ENCODE results near the gene RAP1GDS1.
A peak's percentile ranks its signal among the peaks of the same experiment; 100 is the strongest.
"Not testable (repeated sequence)": the region's sequence is repeated elsewhere in the genome, so short reads cannot be mapped to it uniquely, and the experiment has no call there.

Gene RAP1GDS1

DNA sequence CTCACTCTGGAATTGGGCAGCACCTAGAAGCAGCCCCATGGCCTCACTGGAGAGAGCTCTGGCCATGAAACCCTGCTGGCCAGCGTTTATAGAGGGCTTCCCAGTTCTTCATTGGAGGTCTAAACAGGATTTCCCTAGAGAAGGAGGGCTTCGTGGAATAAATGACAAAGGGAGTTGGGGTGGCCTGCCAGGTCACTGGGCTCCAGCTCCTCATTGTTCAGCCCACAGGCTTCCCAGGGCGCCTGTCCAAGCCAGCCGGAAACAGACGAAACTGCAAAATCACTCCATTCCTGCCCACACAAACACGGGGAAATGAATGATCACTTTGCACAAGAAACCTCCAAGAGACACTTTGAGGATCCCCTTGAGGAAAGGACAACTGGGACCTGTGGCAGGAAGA lies 207.5 kb downstream of the RAP1GDS1 start:
- Histone ChIP-seq H3K4me3 (ENCODE audit: low read length) (peak overlapping the region; percentile 39), H3K27me3 (replicated peaks; ENCODE audit: control insufficient read depth, insufficient read depth, low read length) (no peaks in the 10 kb centered on the region), H3K4me1 (ENCODE audit: control insufficient read depth, insufficient read depth, low read length) (peaks cover 29% of the 10 kb centered on the region), H3K36me3 (ENCODE audit: control insufficient read depth, insufficient read depth, low read length, severe bottlenecking) (peaks cover 6% of the 10 kb centered on the region), H3K9me3 (ENCODE audit: control insufficient read depth, low read length) (no peaks in the 10 kb centered on the region), H3K9ac (ENCODE audit: low read length) (peak overlapping the region; percentile 31)
- no peak for DNase-seq (ENCODE audit: low read depth)

DNA sequence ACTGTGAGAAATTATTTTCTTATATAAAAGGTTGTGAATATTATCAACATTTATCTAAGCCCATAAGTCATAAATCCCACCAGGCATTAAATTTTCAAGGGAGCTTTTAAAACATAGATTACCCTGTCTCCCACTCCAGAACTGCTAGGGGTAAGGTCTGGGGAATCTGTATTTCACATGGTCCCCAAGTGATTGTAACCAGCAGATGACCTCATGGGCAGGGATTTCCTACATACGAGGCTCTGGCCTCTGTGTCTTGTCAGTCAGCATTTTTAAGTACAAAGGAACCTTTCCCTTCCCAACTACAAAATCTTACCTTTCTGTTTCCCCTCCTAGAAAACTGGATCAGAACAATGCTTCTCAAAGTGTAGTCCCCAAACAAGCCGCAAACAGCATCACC lies 208.6 kb downstream of the RAP1GDS1 start:
- peaks cover 39% of the 10 kb centered on the region for H3K4me1 ChIP-seq (ENCODE audit: control insufficient read depth, insufficient read depth, low read length)
- no peaks in the 10 kb centered on the region for H3K27me3 ChIP-seq (replicated peaks; ENCODE audit: control insufficient read depth, insufficient read depth, low read length)
- H3K9ac ChIP-seq (ENCODE audit: low read length): no peak overlapping the region
- H3K9me3 ChIP-seq (ENCODE audit: control insufficient read depth, low read length): no peaks in the 10 kb centered on the region
- peaks cover 6% of the 10 kb centered on the region for H3K36me3 ChIP-seq (ENCODE audit: control insufficient read depth, insufficient read depth, low read length, severe bottlenecking)
- DNase-seq (ENCODE audit: low read depth): no peak
- H3K4me3 ChIP-seq (ENCODE audit: low read length): no peak overlapping the region

GRCh38 chr4:98470366-98470765 lies 209.2 kb downstream of the RAP1GDS1 start:
- H3K4me3 ChIP-seq (ENCODE audit: low read length): no peak overlapping the region
- H3K36me3 ChIP-seq (ENCODE audit: control insufficient read depth, insufficient read depth, low read length, severe bottlenecking): peaks cover 6% of the 10 kb centered on the region
- DNase-seq (ENCODE audit: low read depth): no peak
- peaks cover 42% of the 10 kb centered on the region for H3K4me1 ChIP-seq (ENCODE audit: control insufficient read depth, insufficient read depth, low read length)
- no peaks in the 10 kb centered on the region for H3K27me3 ChIP-seq (replicated peaks; ENCODE audit: control insufficient read depth, insufficient read depth, low read length)
- H3K9me3 ChIP-seq (ENCODE audit: control insufficient read depth, low read length): no peaks in the 10 kb centered on the region
- H3K9ac ChIP-seq (ENCODE audit: low read length): no peak overlapping the region

DNA sequence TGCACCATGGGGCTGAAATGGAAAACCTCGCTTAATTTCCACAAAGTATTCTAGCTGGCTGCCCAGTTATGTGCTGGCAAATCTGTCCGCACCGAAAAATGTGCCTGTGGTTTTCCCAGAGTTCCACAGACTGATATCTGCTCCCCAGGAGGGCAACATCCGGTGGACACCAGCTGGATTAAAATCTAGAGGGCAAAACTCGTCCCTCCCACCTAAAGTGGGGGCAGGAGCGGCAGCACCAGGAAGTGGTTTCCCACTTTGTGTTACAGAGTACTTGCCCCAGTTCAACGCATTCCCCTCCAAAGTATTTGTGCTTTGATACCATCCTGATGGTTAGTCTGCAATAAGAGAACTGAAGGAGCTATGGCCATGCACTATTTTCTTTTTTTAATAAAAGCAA lies 209.6 kb downstream of the RAP1GDS1 start:
- no peaks in the 10 kb centered on the region for H3K9me3 ChIP-seq (ENCODE audit: control insufficient read depth, low read length)
- no peak overlapping the region for H3K4me3 ChIP-seq (ENCODE audit: low read length)
- H3K9ac ChIP-seq (ENCODE audit: low read length): no peak overlapping the region
- no peak for DNase-seq (ENCODE audit: low read depth)
- peaks cover 6% of the 10 kb centered on the region for H3K36me3 ChIP-seq (ENCODE audit: control insufficient read depth, insufficient read depth, low read length, severe bottlenecking)
- H3K27me3 ChIP-seq (replicated peaks; ENCODE audit: control insufficient read depth, insufficient read depth, low read length): no peaks in the 10 kb centered on the region
- peaks cover 42% of the 10 kb centered on the region for H3K4me1 ChIP-seq (ENCODE audit: control insufficient read depth, insufficient read depth, low read length)

DNA sequence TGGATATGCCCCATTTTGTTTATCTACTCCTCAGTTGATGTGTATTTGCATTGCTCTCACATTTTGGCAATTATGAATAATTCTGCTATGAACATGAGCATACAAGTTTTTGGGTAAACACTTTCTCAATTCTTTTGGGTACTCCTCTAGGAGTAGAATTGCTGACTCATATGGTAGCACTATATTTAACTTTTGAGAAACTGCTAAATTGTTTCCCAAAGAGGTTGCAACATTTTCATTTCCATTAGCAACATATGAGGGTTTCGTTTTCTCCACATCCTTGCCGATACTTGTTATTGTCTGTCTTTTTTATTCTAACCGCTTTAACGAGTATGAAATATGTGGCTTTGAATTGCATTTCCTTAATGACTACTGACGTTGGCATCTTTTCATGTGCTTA lies 211.9 kb downstream of the RAP1GDS1 start:
- H3K27me3 ChIP-seq (replicated peaks; ENCODE audit: control insufficient read depth, insufficient read depth, low read length): no peaks in the 10 kb centered on the region
- no peak overlapping the region for H3K9ac ChIP-seq (ENCODE audit: low read length)
- H3K4me1 ChIP-seq (ENCODE audit: control insufficient read depth, insufficient read depth, low read length): peaks cover 42% of the 10 kb centered on the region
- H3K9me3 ChIP-seq (ENCODE audit: control insufficient read depth, low read length): no peaks in the 10 kb centered on the region
- peaks cover 6% of the 10 kb centered on the region for H3K36me3 ChIP-seq (ENCODE audit: control insufficient read depth, insufficient read depth, low read length, severe bottlenecking)
- no peak overlapping the region for H3K4me3 ChIP-seq (ENCODE audit: low read length)
- DNase-seq (ENCODE audit: low read depth): peak; percentile 51

DNA sequence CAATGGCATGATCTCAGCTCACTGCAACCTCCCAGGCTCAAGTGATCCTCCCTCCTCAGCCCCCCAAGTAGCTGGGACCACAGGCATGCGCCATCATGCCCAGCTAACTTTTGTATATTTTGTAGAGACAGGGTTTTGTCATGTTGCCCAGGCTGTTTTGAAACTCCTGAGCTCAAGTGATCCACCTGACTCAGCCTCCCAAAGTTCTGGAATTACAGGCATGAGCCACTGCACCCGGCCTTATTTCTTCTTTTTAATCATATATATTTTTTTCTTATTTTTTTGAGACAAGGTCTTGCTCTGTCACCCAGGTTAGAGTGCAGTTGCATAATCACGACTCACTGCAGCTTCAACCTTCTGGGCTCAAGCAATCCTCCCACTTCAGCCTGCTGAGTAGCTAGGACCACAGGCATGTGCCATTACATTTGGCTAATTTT lies 213.2 kb downstream of the RAP1GDS1 start:
- peak; percentile 69 for DNase-seq (ENCODE audit: low read depth)
- H3K9ac ChIP-seq (ENCODE audit: low read length): no peak overlapping the region
- no peaks in the 10 kb centered on the region for H3K9me3 ChIP-seq (ENCODE audit: control insufficient read depth, low read length)
- H3K27me3 ChIP-seq (replicated peaks; ENCODE audit: control insufficient read depth, insufficient read depth, low read length): no peaks in the 10 kb centered on the region
- no peak overlapping the region for H3K4me3 ChIP-seq (ENCODE audit: low read length)
- H3K4me1 ChIP-seq (ENCODE audit: control insufficient read depth, insufficient read depth, low read length): peaks cover 33% of the 10 kb centered on the region
- H3K36me3 ChIP-seq (ENCODE audit: control insufficient read depth, insufficient read depth, low read length, severe bottlenecking): peaks cover 6% of the 10 kb centered on the region

GRCh38 chr4:98476891-98477290 lies 215.7 kb downstream of the RAP1GDS1 start:
- Histone ChIP-seq H3K4me1 (ENCODE audit: control insufficient read depth, insufficient read depth, low read length) (peaks cover 20% of the 10 kb centered on the region), H3K9ac (ENCODE audit: low read length) (no peak overlapping the region), H3K9me3 (ENCODE audit: control insufficient read depth, low read length) (no peaks in the 10 kb centered on the region), H3K4me3 (ENCODE audit: low read length) (no peak overlapping the region), H3K27me3 (replicated peaks; ENCODE audit: control insufficient read depth, insufficient read depth, low read length) (no peaks in the 10 kb centered on the region), H3K36me3 (ENCODE audit: control insufficient read depth, insufficient read depth, low read length, severe bottlenecking) (peaks cover 3% of the 10 kb centered on the region)
- no peak for DNase-seq (ENCODE audit: low read depth)

DNA sequence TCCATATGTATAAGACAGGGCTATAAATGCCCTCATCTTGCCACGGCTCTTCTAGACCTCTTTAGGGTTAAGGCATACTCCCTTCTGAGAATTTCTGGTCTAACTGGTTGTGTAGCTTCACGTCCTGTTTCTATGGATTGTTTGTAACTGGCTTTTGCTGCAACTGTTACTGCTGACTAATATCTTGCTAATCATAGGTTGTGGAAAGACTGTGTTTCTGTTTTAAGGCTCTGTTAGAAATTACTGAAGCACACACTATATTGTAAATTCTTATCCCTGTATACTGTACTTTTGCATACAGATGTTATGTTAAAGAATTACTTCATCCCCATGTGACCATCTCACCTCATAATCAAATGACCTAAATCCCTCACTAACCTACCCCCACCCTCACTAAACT lies 218.4 kb downstream of the RAP1GDS1 start:
- H3K27me3 ChIP-seq (replicated peaks; ENCODE audit: control insufficient read depth, insufficient read depth, low read length); DNase-seq (ENCODE audit: low read depth); H3K4me3 ChIP-seq (ENCODE audit: low read length); H3K9ac ChIP-seq (ENCODE audit: low read length); H3K4me1 ChIP-seq (ENCODE audit: control insufficient read depth, insufficient read depth, low read length); H3K36me3 ChIP-seq (ENCODE audit: control insufficient read depth, insufficient read depth, low read length, severe bottlenecking); H3K9me3 ChIP-seq (ENCODE audit: control insufficient read depth, low read length): not testable (repeated sequence)

GRCh38 chr4:98480535-98480934 lies 219.4 kb downstream of the RAP1GDS1 start:
- Histone ChIP-seq H3K9ac (ENCODE audit: low read length) (no peak overlapping the region), H3K4me3 (ENCODE audit: low read length) (no peak overlapping the region), H3K4me1 (ENCODE audit: control insufficient read depth, insufficient read depth, low read length) (no peaks in the 10 kb centered on the region), H3K9me3 (ENCODE audit: control insufficient read depth, low read length) (no peaks in the 10 kb centered on the region), H3K27me3 (replicated peaks; ENCODE audit: control insufficient read depth, insufficient read depth, low read length) (no peaks in the 10 kb centered on the region), H3K36me3 (ENCODE audit: control insufficient read depth, insufficient read depth, low read length, severe bottlenecking) (no peaks in the 10 kb centered on the region)
- DNase-seq (ENCODE audit: low read depth): no peak

DNA sequence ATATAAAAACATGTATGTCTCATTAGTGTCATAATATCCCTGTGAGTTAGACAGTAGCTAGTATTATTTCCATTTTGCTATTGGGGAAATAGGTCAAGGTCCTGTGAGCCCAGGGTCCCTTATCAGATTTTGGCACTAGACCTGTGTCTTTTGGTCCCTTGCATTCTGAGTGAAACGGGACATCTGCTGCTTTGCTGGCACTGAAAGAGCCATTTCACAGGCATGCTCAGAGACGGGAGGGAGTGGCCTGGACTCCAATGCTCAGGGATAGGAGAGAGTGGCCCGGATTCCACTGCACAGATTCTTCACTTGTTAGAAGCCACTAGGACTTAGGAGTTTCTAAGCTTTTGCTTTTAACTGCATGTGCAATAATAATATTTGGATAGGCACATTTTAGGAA lies 220.0 kb downstream of the RAP1GDS1 start:
- Histone ChIP-seq H3K9me3 (ENCODE audit: control insufficient read depth, low read length) (no peaks in the 10 kb centered on the region), H3K4me1 (ENCODE audit: control insufficient read depth, insufficient read depth, low read length) (no peaks in the 10 kb centered on the region), H3K36me3 (ENCODE audit: control insufficient read depth, insufficient read depth, low read length, severe bottlenecking) (no peaks in the 10 kb centered on the region), H3K9ac (ENCODE audit: low read length) (no peak overlapping the region), H3K27me3 (replicated peaks; ENCODE audit: control insufficient read depth, insufficient read depth, low read length) (no peaks in the 10 kb centered on the region), H3K4me3 (ENCODE audit: low read length) (no peak overlapping the region)
- no peak for DNase-seq (ENCODE audit: low read depth)

GRCh38 chr4:98482503-98482846 lies 221.3 kb downstream of the RAP1GDS1 start:
- no peak for DNase-seq (ENCODE audit: low read depth)
- H3K36me3 ChIP-seq (ENCODE audit: control insufficient read depth, insufficient read depth, low read length, severe bottlenecking): no peaks in the 10 kb centered on the region
- H3K9ac ChIP-seq (ENCODE audit: low read length): no peak overlapping the region
- no peaks in the 10 kb centered on the region for H3K4me1 ChIP-seq (ENCODE audit: control insufficient read depth, insufficient read depth, low read length)
- H3K9me3 ChIP-seq (ENCODE audit: control insufficient read depth, low read length): no peaks in the 10 kb centered on the region
- H3K4me3 ChIP-seq (ENCODE audit: low read length): no peak overlapping the region
- H3K27me3 ChIP-seq (replicated peaks; ENCODE audit: control insufficient read depth, insufficient read depth, low read length): no peaks in the 10 kb centered on the region

Data from adipocyte (in vitro differentiated cells).